ENCODE measurements around the gene EVI2A. TPM values are rescaled to one million over a fixed set of nuclear protein-coding genes. Genes with fewer than 3 reads are reported as not detected.
"Not testable (repeated sequence)": the region's sequence is repeated elsewhere in the genome, so short reads cannot be mapped to it uniquely, and the experiment has no call there.

The EVI2A gene
- total and polyA plus RNA-seq, 8 donors = 1.9 to 30.9 (median 2.9) TPM

DNA sequence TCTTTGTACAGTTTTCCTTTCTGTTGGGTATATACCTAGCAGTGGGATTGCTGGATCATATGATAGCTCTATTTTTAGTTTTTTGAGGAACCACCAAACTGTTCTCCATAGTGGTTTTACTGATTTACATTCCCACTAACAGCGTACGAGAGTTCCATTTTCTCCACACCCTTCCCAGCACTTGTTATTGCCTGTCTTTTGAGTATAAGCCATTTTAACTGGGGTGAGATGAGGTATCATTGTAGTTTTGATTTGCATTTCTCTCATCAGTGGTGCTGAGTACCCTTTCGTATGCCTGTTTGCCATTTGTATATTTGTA, 6.7 kb downstream of the EVI2A start:
- peaks cover 0 to 46% of the 10 kb centered on the region in 2 donors for H3K4me1 ChIP-seq
- DNase-seq (no peak), ATAC-seq (no peak)
- H3K27ac ChIP-seq = peak overlapping the region in 1 of 2 donors; percentile 95
- H3K9me3 ChIP-seq = no peaks in the 10 kb centered on the region
- TF ChIP-seq, protein P1, sequence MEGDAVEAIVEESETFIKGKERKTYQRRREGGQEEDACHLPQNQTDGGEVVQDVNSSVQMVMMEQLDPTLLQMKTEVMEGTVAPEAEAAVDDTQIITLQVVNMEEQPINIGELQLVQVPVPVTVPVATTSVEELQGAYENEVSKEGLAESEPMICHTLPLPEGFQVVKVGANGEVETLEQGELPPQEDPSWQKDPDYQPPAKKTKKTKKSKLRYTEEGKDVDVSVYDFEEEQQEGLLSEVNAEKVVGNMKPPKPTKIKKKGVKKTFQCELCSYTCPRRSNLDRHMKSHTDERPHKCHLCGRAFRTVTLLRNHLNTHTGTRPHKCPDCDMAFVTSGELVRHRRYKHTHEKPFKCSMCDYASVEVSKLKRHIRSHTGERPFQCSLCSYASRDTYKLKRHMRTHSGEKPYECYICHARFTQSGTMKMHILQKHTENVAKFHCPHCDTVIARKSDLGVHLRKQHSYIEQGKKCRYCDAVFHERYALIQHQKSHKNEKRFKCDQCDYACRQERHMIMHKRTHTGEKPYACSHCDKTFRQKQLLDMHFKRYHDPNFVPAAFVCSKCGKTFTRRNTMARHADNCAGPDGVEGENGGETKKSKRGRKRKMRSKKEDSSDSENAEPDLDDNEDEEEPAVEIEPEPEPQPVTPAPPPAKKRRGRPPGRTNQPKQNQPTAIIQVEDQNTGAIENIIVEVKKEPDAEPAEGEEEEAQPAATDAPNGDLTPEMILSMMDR (IDR thresholded peaks at IDR 0.05) = no peak
- H3K36me3 ChIP-seq = no peaks in the 10 kb centered on the region
- intact Hi-C loops (cut with DNase I) = no loop called here
- H3K27me3 ChIP-seq = no peaks in the 10 kb centered on the region
- peak overlapping the region in 1 of 2 donors; percentile 44 for H3K4me3 ChIP-seq

DNA sequence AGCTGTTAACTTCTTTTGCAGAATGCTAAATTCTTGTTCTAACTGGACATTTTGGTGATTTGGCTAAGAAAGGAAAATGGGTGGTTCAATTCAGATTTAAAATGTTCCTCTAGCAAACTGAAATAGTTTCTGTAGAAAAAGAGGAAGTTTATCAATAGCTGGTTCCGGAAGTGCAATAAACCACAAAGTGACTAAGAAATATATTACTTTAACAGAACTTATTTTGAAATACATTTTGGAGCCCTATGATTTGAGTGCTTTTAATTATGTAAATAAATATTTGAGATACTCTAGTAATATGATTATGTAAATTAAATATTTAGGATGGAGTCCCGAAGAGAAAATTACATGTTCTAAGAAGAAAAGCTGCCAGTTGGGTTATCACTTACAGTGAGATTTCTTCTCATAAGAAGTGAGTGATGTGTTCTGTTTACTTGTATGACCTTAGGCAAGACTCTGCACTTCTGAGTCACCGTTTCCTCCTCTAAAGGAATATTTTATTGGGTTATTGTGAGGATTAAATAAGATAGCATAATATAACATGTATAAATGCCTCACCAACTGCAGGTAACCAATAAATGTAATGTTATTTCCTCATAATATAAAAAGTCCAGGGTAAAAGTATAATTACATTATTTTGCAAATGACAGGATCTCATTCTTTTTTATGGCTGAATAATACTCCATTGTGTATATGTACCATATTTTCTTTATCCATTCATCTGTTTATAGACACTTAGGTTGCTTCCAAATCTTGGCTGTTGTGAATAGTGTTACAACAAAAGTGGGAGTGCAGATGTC, 7.2 kb downstream of the EVI2A start, which contains the start of gene EVI2B:
EVI2B (minus strand) TSS at position 73 of the 800 bp plus-strand sequence. CDS start 8,445 bp downstream, outside the sequence.
- Histone ChIP-seq H3K4me1 (peaks cover 0 to 43% of the 10 kb centered on the region in 2 donors), H3K27ac (peak within 1 kb of the TSS; percentile 60 to 95), H3K4me3 (peak within 1 kb of the TSS; percentile 8 to 44), H3K36me3 (no peaks in the 10 kb centered on the region), H3K27me3 (no peaks in the 10 kb centered on the region), H3K9me3 (no peaks in the 10 kb centered on the region)
- TF ChIP-seq, protein P1 (IDR thresholded peaks at IDR 0.05) = no peak
- intact Hi-C loops (cut with DNase I) = no loop called here
- no peak for DNase-seq
- peak; percentile 42 for ATAC-seq

DNA sequence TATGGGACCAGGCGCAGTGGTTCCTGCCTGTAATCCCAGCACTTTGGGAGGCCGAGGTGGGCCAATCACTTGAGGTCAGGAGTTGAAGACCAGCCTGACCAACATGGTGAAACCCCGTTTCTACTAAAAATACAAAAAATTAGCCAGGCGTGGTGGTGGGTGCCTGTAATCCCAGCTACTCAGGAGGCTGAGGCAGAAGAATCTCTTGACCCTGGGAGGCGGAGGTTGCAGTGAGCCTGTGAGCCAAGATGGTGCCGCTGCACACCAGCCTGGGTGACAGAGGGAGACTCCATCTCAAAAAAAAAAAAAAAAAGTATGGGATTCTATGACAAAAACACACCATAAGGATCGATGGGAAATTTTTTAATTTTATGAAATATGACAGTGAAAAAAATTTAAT, 9.2 kb downstream of the EVI2A start:
- H3K36me3 ChIP-seq; intact Hi-C loops (cut with DNase I); ATAC-seq; H3K27me3 ChIP-seq; H3K9me3 ChIP-seq: not testable (repeated sequence)
- peak in 1 of 4 donors; percentile 80 for DNase-seq
- Histone ChIP-seq H3K4me1 (peaks cover 0 to 44% of the 10 kb centered on the region in 2 donors), H3K4me3 (peak overlapping the region; percentile 8 to 44), H3K27ac (peak overlapping the region; percentile 60 to 95)

DNA sequence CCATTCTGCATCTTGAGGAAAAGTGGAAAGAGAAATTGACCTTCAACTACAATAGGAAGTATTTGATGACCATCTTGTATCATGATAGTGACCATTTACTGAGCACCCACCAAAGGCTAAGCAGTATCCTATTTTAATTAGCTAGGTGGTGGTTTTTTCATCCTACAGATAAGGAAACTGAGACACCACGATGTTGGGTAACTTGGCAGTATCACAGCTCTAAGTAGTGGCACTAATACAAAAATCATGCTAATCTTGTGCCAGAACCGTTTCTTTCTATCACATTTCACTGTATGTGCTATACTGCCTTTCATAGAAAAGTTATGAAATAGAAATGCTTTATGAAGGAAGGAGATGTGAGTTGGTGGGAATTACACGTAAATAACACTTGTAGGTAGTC, 9.9 kb downstream of the EVI2A start:
- TF ChIP-seq, protein P1 (IDR thresholded peaks at IDR 0.05) = no peak
- DNase-seq (no peak), ATAC-seq (no peak)
- H3K4me3 ChIP-seq = peak overlapping the region in 1 of 2 donors; percentile 44
- peaks cover 0 to 6% of the 10 kb centered on the region in 2 donors for H3K36me3 ChIP-seq
- H3K27me3 ChIP-seq = no peaks in the 10 kb centered on the region
- H3K9me3 ChIP-seq = no peaks in the 10 kb centered on the region
- intact Hi-C loops (cut with DNase I) = no loop called here
- peak overlapping the region; percentile 51 to 95 for H3K27ac ChIP-seq
- peaks cover 0 to 42% of the 10 kb centered on the region in 2 donors for H3K4me1 ChIP-seq

DNA sequence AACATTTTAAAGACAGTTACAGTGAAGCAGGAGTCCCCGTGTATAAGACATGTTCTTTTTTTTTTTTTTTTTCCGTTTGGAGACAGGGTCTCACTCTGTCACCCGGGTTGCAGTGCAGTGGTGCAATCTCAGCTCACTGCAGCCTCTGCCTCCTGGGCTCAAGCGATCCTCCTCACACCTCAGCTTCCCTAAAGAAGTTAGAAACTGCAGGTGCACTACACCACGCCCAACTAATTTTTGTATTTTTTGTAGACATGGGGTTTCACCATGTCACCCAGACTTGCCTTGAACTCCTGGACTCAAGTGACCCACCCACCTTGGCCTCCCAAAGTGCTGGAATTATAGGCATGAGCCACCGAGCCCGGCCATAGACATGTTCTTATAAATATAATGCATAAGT, 10.5 kb downstream of the EVI2A start:
- H3K27ac ChIP-seq = peak overlapping the region; percentile 51 to 95
- intact Hi-C loops (cut with DNase I) = no loop called here

More for the DNA sequence above, 10.5 kb downstream of the EVI2A start:
- Histone ChIP-seq H3K36me3 (peaks cover 0 to 12% of the 10 kb centered on the region in 2 donors), H3K9me3 (no peaks in the 10 kb centered on the region), H3K27me3 (no peaks in the 10 kb centered on the region), H3K4me3 (peak overlapping the region in 1 of 2 donors; percentile 44), H3K4me1 (peaks cover 0 to 39% of the 10 kb centered on the region in 2 donors)
- DNase-seq = no peak
- no peak for ATAC-seq
- TF ChIP-seq, protein P1 (IDR thresholded peaks at IDR 0.05) = no peak
